Endothelial cell of umbilical vein (primary cell): ENCODE data around the gene PAX8. TPM values are rescaled to one million over a fixed set of nuclear protein-coding genes. Genes with fewer than 3 reads are reported as not detected.

ENCODE experiments used
- BruUV-seq: library from RNA; stranded (reverse); fragments of 400-500 nt; replicated peaks from 2 replicates; lab custom pipeline; 2021; lab: Mats Ljungman, UMichigan
- CTCF ChIA-PET: fragments of 300-600, 350-600 bp; sonication (Branson Sonifier 250); formaldehyde crosslinking; loops from one replicate; lab custom pipeline; 2021; ENCODE audit warnings: antibody characterized with exemption, inconsistent platforms; lab: Charles Lee
- POLR2A ChIA-PET: fragments of 300-600, 350-600 bp; sonication (Branson Sonifier 250); formaldehyde crosslinking; loops from one replicate; lab custom pipeline; 2021; ENCODE audit warnings: antibody characterized with exemption, inconsistent platforms; lab: Charles Lee
- DNase-seq: peaks from one replicate; pipeline ENCODE4 v3.0.0-alpha.2; 2011; ENCODE audit warnings: low read depth, low spot score
- FAIRE-seq: peaks from 2 replicates; lab custom pipeline; 2011; peaks lifted over from hg19 to GRCh38; lab: Jason Lieb, UNC
- H2AFZ ChIP-seq: 2 replicates; pipeline ENCODE4 v1.6.0; 2012; ENCODE audit warnings: low read depth, low read length, control low read depth, inconsistent platforms
- H3K27ac ChIP-seq: 2 replicates; pipeline ENCODE4 v1.5.1; 2011; ENCODE audit warnings: low read depth, mild to moderate bottlenecking, control low read depth, low read length, moderate library complexity; ENCODE audit not compliant: insufficient read depth
- H3K27me3 ChIP-seq, 2 experiments: 2 replicates each; pipeline versions ENCODE4 v1.6.0 to v1.6.1; 2011; ENCODE audit warnings: low read length in 2 of 2, mixed read lengths in 1 of 2; ENCODE audit not compliant: control insufficient read depth in 2 of 2, insufficient read depth in 2 of 2
- H3K36me3 ChIP-seq, 2 experiments: 2 replicates in 1 of 2; 3 replicates in 1 of 2; pipeline ENCODE4 v1.5.1; 2011; ENCODE audit warnings: low read length in 2 of 2, mild to moderate bottlenecking in 1 of 2, moderate library complexity in 1 of 2; ENCODE audit not compliant: control insufficient read depth in 2 of 2, insufficient read depth in 2 of 2; ENCODE audit errors: extremely low read depth in 1 of 2
- H3K4me1 ChIP-seq: 3 replicates; pipeline ENCODE4 v1.5.1; 2011; ENCODE audit warnings: mild to moderate bottlenecking, low read length; ENCODE audit not compliant: control insufficient read depth, insufficient read depth; ENCODE audit errors: extremely low read depth
- H3K4me2 ChIP-seq: 2 replicates; pipeline ENCODE4 v1.6.1; 2011; ENCODE audit warnings: low read length, control low read depth, mixed read lengths; ENCODE audit not compliant: insufficient read depth
- H3K4me3 ChIP-seq, 3 experiments: fragments of 200-600 bp in 1 of 3; sonication (generic), shearing (Covaris generic) in 1 of 3; replicated peaks in 1 of 3; 2 replicates each; pipeline ENCODE4 v1.5.1; 2011 to 2016; ENCODE audit warnings: control low read depth in 3 of 3, low read length in 3 of 3, mild to moderate bottlenecking in 2 of 3, inconsistent platforms in 1 of 3, low read depth in 1 of 3, moderate library complexity in 1 of 3; ENCODE audit not compliant: insufficient read depth in 1 of 3
- H3K79me2 ChIP-seq: 2 replicates; pipeline ENCODE4 v1.6.0; 2012; ENCODE audit warnings: low read length, inconsistent platforms; ENCODE audit not compliant: control insufficient read depth, insufficient read depth
- H3K9ac ChIP-seq: replicated peaks from 2 replicates; pipeline ENCODE3; 2011; ENCODE audit warnings: low read length, control low read depth; ENCODE audit not compliant: insufficient read depth; ENCODE audit errors: extremely low read depth
- H3K9me1 ChIP-seq: replicated peaks from 3 replicates; pipeline ENCODE4 v1.6.0; 2011; ENCODE audit warnings: mild to moderate bottlenecking, low read length; ENCODE audit not compliant: control insufficient read depth, insufficient read depth; ENCODE audit errors: extremely low read depth
- H3K9me3 ChIP-seq: replicated peaks from 2 replicates; pipeline ENCODE4 v1.5.1; 2012; ENCODE audit warnings: low read length, inconsistent platforms; ENCODE audit not compliant: control insufficient read depth, insufficient read depth
- H4K20me1 ChIP-seq: replicated peaks from 2 replicates; pipeline ENCODE3; 2011; ENCODE audit warnings: mild to moderate bottlenecking, low read length; ENCODE audit not compliant: control insufficient read depth, insufficient read depth; ENCODE audit errors: extremely low read depth
- CTCF ChIP-seq, 2 donors: IDR thresholded peaks; 1 replicate in 1 of 2; 2 replicates in 1 of 2; pipeline ENCODE4 v1.5.1; 2011; ENCODE audit warnings: low read length in 2 of 2, mild to moderate bottlenecking in 2 of 2, moderate library complexity in 2 of 2, control low read depth in 1 of 2, inconsistent platforms in 1 of 2, low read depth in 1 of 2; ENCODE audit not compliant: insufficient read depth in 1 of 2; ENCODE audit errors: extremely low read depth in 1 of 2
- EZH2 ChIP-seq: IDR thresholded peaks from 2 replicates; pipeline ENCODE4 v1.6.1; 2012; ENCODE audit warnings: borderline replicate concordance, low read depth, mild to moderate bottlenecking, moderate library complexity, low read length, inconsistent platforms; ENCODE audit not compliant: severe bottlenecking
- FOS ChIP-seq: IDR thresholded peaks from 2 replicates; pipeline ENCODE4 v1.6.1; 2011; ENCODE audit warnings: mild to moderate bottlenecking, low read length, moderate library complexity, borderline replicate concordance; ENCODE audit not compliant: insufficient read depth
- MYC ChIP-seq: IDR thresholded peaks from one replicate; pipeline ENCODE4 v1.6.1; 2011; ENCODE audit warnings: mild to moderate bottlenecking, low read depth, low read length
- POLR2A ChIP-seq: IDR thresholded peaks from 2 replicates; pipeline ENCODE4 v1.6.1; 2012; ENCODE audit warnings: low read depth, mild to moderate bottlenecking, control low read depth, low read length
- POLR2AphosphoS5 ChIP-seq: IDR thresholded peaks from 2 replicates; pipeline ENCODE4 v1.6.1; 2012; ENCODE audit warnings: low read depth, mild to moderate bottlenecking, control low read depth, low read length, moderate library complexity; ENCODE audit not compliant: insufficient read depth
- dilution Hi-C: fragments of 300-500 bp; cut with MboI; formaldehyde crosslinking; loops from one replicate; pipeline ENCODE4 v1.15.0; 2019; ENCODE audit warnings: low sequenced_read_pairs; ENCODE audit not compliant: extremely low pct_ligation_motif_present
- intact Hi-C: fragments of 100-400 bp; cut with micrococcal nuclease; formaldehyde crosslinking; loops from one replicate; pipeline ENCODE4 v1.10.0; 2022
- polyA plus RNA-seq, 4 experiments: library from polyadenylated mRNA; depleted of rRNA in 3 of 4; stranded (reverse) in 3 of 4; unstranded in 1 of 4; fragments of >200 nt; gene quantifications; 2 replicates each; pipeline versions ENCODE4 v1.2.1 to v1.2.3, GENCODE V29; 2011 to 2012; ENCODE audit warnings: missing spikeins in 1 of 4
- total RNA-seq: library from RNA; stranded (reverse); gene quantifications from 2 replicates; pipeline ENCODE4 v1.2.3, GENCODE V29; 2021

Gene PAX8
- total and polyA plus RNA-seq, 2 donors (not counting 3 experiments of a cell fraction or from before 2014, with no cell fraction given) = 0.22 to 0.62 TPM

- no peak overlapping the region for H3K4me3 ChIP-seq
- dilution Hi-C loops (no loop called here), intact Hi-C loops (no loop called here)
- BruUV-seq = no TSS peak
- no peaks in the 10 kb centered on the region for H3K9me3 ChIP-seq
- H3K27ac ChIP-seq = no peak overlapping the region
- H3K4me1 ChIP-seq = no peaks in the 10 kb centered on the region
- no peak for FAIRE-seq
- peaks cover 0 to 7% of the 10 kb centered on the region in 2 experiments for H3K27me3 ChIP-seq
- no peak for DNase-seq
- no peaks in the 10 kb centered on the region for H3K79me2 ChIP-seq
- no peak overlapping the region for H3K9ac ChIP-seq
- H2AFZ ChIP-seq = no peak overlapping the region
- no peaks in the 10 kb centered on the region for H4K20me1 ChIP-seq
- CTCF ChIA-PET = interaction anchor here (1.2 to 4.1 kb wide), 4 partner anchors 25 to 37 kb away, joined by 5 to 15 read pairs (median 11); no protein-coding TSS in a partner anchor
- POLR2A ChIA-PET = interaction anchor here (0.6 kb wide), 1 partner anchor 11 kb away, joined by 3 read pairs; no protein-coding TSS in a partner anchor
- no peaks in the 10 kb centered on the region for H3K9me1 ChIP-seq
- no peak for TF ChIP-seq EZH2
- no peak for TF ChIP-seq FOS
- TF ChIP-seq POLR2AphosphoS5 = no peak
- no peak for TF ChIP-seq POLR2A
- H3K36me3 ChIP-seq = no peaks in the 10 kb centered on the region
- no peak overlapping the region for H3K4me2 ChIP-seq
Observed at GRCh38 chr2:113174376-113174750, 104.4 kb downstream of the PAX8 start.

- H3K4me1 ChIP-seq = no peaks in the 10 kb centered on the region
- no peak for FAIRE-seq
- H3K36me3 ChIP-seq = no peaks in the 10 kb centered on the region
- no peaks in the 10 kb centered on the region for H3K79me2 ChIP-seq
- no peaks in the 10 kb centered on the region for H4K20me1 ChIP-seq
- no peak within 1 kb of the TSS for H3K9ac ChIP-seq
- DNase-seq = no peak
- CTCF ChIA-PET = interaction anchor here (1.2 to 4.1 kb wide), 4 partner anchors 25 to 37 kb away, joined by 5 to 15 read pairs (median 11); no protein-coding TSS in a partner anchor
- POLR2A ChIA-PET = interaction anchor here (0.6 kb wide), 1 partner anchor 10 kb away, joined by 3 read pairs; no protein-coding TSS in a partner anchor
- H2AFZ ChIP-seq = no peak within 1 kb of the TSS
- dilution Hi-C loops = no loop called here
- peaks cover 0 to 7% of the 10 kb centered on the region in 2 experiments for H3K27me3 ChIP-seq
- H3K4me2 ChIP-seq = no peak within 1 kb of the TSS
- no TSS peak for BruUV-seq
- no peak within 1 kb of the TSS for H3K27ac ChIP-seq
- intact Hi-C loops = no loop called here
- no peaks in the 10 kb centered on the region for H3K9me1 ChIP-seq
- H3K9me3 ChIP-seq = no peaks in the 10 kb centered on the region
- TF ChIP-seq MYC = no peak
- no peak for TF ChIP-seq FOS
- TF ChIP-seq CTCF (IDR thresholded peaks at IDR 0.05; ENCODE audit: extremely low read depth in 1 of 2, insufficient read depth in 1 of 2, low read depth in 1 of 2, low read length in 2 of 2) = no peak
- H3K4me3 ChIP-seq = no peak within 1 kb of the TSS
Observed at GRCh38 chr2:113173542-113174375, 105.0 kb downstream of the PAX8 start, which contains the start of gene PSD4. PSD4 (plus strand) TSS chr2:113173971; CDS start chr2:113182457, 8,486 bp downstream.
